Measurements from ENCODE around the gene BIRC3. TPM values are rescaled to one million over a fixed set of nuclear protein-coding genes. Genes with fewer than 3 reads are reported as not detected.

Gene BIRC3
- polyA plus RNA-seq, 2 of the 4 experiments (the other 2 are of a cell fraction) = 11.3 to 17.5 TPM

DNA sequence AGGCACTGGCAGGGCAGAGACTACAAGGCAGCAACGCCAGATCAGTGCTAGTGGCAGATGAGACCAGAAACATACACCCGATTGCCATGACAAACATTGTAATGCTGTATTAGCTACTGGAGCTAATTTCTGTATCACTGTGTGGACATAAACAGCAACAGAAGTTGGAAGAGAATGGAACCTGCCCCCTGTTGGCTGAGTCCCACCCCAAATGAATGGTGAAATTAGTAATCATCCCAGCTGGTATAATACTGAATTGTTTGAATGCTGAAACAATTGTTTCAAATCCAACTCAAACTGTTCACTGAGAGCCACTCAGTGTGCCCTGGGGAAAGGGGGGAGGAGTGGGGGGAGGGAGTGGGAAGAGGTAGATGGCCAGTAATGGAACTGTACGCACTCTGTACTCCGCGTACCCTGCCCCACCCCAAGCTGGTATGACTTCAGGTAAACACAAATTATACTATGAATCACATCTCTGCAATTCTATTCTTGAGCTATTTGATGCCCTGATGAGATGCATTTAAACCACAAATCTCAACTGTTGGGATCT is 11.2 kb upstream of the BIRC3 start (continued):
- no peak for TF ChIP-seq CHD4 (IDR thresholded peaks at IDR 0.05; ENCODE audit: borderline replicate concordance)

DNA sequence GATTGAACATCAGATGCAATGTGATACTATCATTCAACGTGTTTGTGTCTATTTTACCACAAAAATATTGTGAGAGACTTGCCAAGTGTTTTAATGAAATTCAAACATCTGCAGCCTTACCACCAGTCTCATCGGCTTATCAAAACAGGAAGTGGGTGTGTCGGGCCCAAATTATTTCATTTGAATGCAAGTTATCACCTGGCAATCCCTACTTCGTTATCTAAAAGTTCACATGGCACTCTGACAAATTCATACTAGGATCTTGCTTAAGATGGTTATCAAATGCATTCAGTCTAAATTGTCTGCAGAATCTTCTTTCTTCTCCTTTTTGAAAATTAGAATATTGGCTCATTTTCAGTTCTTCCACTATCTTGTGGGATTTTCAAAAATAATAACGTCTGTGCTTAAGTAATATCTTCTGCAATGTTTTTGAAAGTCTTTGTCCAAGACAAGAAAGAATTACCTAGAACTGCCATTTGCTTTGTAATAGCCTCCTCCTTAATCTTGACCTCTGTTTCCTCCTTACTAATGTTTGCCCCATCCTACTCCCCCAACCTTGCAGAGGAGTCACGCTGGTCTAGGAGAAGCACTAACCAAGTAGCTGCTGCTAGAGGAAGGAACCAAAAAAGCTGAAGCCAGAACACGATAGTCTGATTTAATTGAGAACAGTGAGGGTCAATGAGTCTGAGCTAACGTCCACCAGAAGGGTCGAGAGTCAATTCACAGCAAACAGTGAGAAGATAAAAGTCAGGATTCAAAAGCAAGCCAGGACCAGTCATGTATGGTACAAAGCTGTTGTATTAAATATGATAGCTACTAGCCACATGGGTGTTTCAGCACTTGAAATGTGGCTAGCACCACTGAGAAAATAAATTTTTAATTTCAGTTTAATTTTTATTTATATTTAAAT is 10.2 kb upstream of the BIRC3 start:
- peak overlapping the region; percentile 77 for H3K4me2 ChIP-seq
- H3K27ac ChIP-seq = peak overlapping the region; percentile 77 to 85
- no peak for FAIRE-seq
- peak; percentile 36 to 51; a peak in 3 of 6 replicates for ATAC-seq
- DNase-seq (ENCODE audit: low read depth in 1 of 2, low spot score in 1 of 2) = peak in 1 of 2 experiments; percentile 45
- H3K4me1 ChIP-seq = peaks cover 34% of the 10 kb centered on the region
- H3K9me3 ChIP-seq = peaks cover 1% of the 10 kb centered on the region; the same call in 1 of the 3 replicates
- TF ChIP-seq, protein P1, sequence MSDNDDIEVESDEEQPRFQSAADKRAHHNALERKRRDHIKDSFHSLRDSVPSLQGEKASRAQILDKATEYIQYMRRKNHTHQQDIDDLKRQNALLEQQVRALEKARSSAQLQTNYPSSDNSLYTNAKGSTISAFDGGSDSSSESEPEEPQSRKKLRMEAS (IDR thresholded peaks at IDR 0.05) = no peak
- TF ChIP-seq CHD2 (IDR thresholded peaks at IDR 0.05; ENCODE audit: low read length, partially characterized antibody) (no peak), MAZ (IDR thresholded peaks at IDR 0.05; ENCODE audit: borderline replicate concordance, low read depth, low read length) (no peak), PHF8 (IDR thresholded peaks at IDR 0.05; ENCODE audit: borderline replicate concordance, low read depth) (no peak), HOXA7 (CRISPR knock-in tag; IDR thresholded peaks at IDR 0.05) (no peak), HOXB13 (CRISPR knock-in tag; IDR thresholded peaks at IDR 0.05; ENCODE audit: low read depth) (no peak)
- TF ChIP-seq, protein P2, sequence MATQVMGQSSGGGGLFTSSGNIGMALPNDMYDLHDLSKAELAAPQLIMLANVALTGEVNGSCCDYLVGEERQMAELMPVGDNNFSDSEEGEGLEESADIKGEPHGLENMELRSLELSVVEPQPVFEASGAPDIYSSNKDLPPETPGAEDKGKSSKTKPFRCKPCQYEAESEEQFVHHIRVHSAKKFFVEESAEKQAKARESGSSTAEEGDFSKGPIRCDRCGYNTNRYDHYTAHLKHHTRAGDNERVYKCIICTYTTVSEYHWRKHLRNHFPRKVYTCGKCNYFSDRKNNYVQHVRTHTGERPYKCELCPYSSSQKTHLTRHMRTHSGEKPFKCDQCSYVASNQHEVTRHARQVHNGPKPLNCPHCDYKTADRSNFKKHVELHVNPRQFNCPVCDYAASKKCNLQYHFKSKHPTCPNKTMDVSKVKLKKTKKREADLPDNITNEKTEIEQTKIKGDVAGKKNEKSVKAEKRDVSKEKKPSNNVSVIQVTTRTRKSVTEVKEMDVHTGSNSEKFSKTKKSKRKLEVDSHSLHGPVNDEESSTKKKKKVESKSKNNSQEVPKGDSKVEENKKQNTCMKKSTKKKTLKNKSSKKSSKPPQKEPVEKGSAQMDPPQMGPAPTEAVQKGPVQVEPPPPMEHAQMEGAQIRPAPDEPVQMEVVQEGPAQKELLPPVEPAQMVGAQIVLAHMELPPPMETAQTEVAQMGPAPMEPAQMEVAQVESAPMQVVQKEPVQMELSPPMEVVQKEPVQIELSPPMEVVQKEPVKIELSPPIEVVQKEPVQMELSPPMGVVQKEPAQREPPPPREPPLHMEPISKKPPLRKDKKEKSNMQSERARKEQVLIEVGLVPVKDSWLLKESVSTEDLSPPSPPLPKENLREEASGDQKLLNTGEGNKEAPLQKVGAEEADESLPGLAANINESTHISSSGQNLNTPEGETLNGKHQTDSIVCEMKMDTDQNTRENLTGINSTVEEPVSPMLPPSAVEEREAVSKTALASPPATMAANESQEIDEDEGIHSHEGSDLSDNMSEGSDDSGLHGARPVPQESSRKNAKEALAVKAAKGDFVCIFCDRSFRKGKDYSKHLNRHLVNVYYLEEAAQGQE (IDR thresholded peaks at IDR 0.05) = peak; percentile 60; the same call in 1 of the 2 replicates
- H3K4me3 ChIP-seq = no peak overlapping the region
- ChIA-PET CTCF (interaction anchor here (0.6 to 1.8 kb wide), 9 partner anchors 8 to 685 kb away, joined by 3 to 15 read pairs (median 6); no protein-coding TSS in a partner anchor), POLR2A (interaction anchor here (0.7 kb wide), 1 partner anchor 17 kb away, joined by 3 read pairs; no protein-coding TSS in a partner anchor)
- 3% methylated on average over 9 of the region's 9 CpGs for WGBS (ENCODE audit: missing lambda C conversion rate)

DNA sequence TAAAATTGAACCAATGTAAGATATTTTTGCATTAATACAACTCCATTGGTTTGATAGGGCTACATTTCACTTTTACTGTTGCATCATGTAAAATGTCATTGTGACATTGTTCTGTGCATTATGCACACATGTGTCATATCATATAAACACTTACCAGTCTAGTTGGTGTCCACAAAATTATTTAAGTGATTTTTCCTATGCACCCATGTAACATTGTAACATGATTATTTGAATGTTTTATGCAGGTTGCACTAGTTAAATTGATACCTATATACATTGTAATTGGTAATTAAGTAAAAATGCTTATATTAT is 9.6 kb upstream of the BIRC3 start:
- Histone ChIP-seq H3K4me2 (peak overlapping the region; percentile 77), H3K4me3 (no peak overlapping the region), H3K27ac (peak overlapping the region; percentile 77 to 85; a peak in 5 of 6 replicates), H3K4me1 (peaks cover 34% of the 10 kb centered on the region), H3K9me3 (no peaks in the 10 kb centered on the region)
- DNase-seq (ENCODE audit: low read depth in 1 of 2, low spot score in 1 of 2) (no peak), FAIRE-seq (no peak), ATAC-seq (no peak)
- TF ChIP-seq JUN (IDR thresholded peaks at IDR 0.05) (no peak), ESRRA (IDR thresholded peaks at IDR 0.05; ENCODE audit: borderline replicate concordance, low read length) (no peak), EHMT2 (IDR thresholded peaks at IDR 0.05; ENCODE audit: low read depth) (no peak), SMC3 (IDR thresholded peaks at IDR 0.05) (no peak), ZNF302 (CRISPR knock-in tag; IDR thresholded peaks at IDR 0.05) (no peak), RNF2 (IDR thresholded peaks at IDR 0.05; ENCODE audit: borderline replicate concordance, low read depth) (no peak), RARB (CRISPR knock-in tag; IDR thresholded peaks at IDR 0.05) (no peak), FOXS1 (CRISPR knock-in tag; IDR thresholded peaks at IDR 0.05) (no peak), FOSL2 (IDR thresholded peaks at IDR 0.05) (no peak), FOSL2 (CRISPR knock-in tag; IDR thresholded peaks at IDR 0.05) (no peak), RCOR1 (IDR thresholded peaks at IDR 0.05; ENCODE audit: low read depth, low read length) (no peak), EP300 (IDR thresholded peaks at IDR 0.05) (no peak), BHLHE40 (IDR thresholded peaks at IDR 0.05; ENCODE audit: low read depth, low read length) (no peak), CBX8 (IDR thresholded peaks at IDR 0.05) (no peak), POLR2A (IDR thresholded peaks at IDR 0.05; ENCODE audit: low read length) (no peak), TP53 (CRISPR knock-in tag; IDR thresholded peaks at IDR 0.05) (no peak), HOXB13 (CRISPR knock-in tag; IDR thresholded peaks at IDR 0.05; ENCODE audit: low read depth) (no peak), HOXB5 (CRISPR knock-in tag; IDR thresholded peaks at IDR 0.05) (no peak)
- TF ChIP-seq, protein P3, sequence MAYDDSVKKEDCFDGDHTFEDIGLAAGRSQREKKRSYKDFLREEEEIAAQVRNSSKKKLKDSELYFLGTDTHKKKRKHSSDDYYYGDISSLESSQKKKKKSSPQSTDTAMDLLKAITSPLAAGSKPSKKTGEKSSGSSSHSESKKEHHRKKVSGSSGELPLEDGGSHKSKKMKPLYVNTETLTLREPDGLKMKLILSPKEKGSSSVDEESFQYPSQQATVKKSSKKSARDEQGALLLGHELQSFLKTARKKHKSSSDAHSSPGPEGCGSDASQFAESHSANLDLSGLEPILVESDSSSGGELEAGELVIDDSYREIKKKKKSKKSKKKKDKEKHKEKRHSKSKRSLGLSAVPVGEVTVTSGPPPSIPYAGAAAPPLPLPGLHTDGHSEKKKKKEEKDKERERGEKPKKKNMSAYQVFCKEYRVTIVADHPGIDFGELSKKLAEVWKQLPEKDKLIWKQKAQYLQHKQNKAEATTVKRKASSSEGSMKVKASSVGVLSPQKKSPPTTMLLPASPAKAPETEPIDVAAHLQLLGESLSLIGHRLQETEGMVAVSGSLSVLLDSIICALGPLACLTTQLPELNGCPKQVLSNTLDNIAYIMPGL (CRISPR knock-in tag; IDR thresholded peaks at IDR 0.05; ENCODE audit: borderline replicate concordance) = no peak
- ChIA-PET POLR2A (interaction anchor here (0.7 kb wide), 1 partner anchor 18 kb away, joined by 3 read pairs; no protein-coding TSS in a partner anchor), CTCF (interaction anchor here (0.6 to 1.7 kb wide), 4 partner anchors 13 to 359 kb away, joined by 3 to 8 read pairs (median 4); no protein-coding TSS in a partner anchor)
